GM04504 (cell line): ENCODE data around the gene PBRM1.
"Not testable (repeated sequence)": the region's sequence is repeated elsewhere in the genome, so short reads cannot be mapped to it uniquely, and the experiment has no call there.

Source experiments
- DNase-seq: peaks from one replicate; pipeline ENCODE4 v3.0.0-alpha.2; 2012; ENCODE audit warnings: low read depth

PBRM1 gene

DNA sequence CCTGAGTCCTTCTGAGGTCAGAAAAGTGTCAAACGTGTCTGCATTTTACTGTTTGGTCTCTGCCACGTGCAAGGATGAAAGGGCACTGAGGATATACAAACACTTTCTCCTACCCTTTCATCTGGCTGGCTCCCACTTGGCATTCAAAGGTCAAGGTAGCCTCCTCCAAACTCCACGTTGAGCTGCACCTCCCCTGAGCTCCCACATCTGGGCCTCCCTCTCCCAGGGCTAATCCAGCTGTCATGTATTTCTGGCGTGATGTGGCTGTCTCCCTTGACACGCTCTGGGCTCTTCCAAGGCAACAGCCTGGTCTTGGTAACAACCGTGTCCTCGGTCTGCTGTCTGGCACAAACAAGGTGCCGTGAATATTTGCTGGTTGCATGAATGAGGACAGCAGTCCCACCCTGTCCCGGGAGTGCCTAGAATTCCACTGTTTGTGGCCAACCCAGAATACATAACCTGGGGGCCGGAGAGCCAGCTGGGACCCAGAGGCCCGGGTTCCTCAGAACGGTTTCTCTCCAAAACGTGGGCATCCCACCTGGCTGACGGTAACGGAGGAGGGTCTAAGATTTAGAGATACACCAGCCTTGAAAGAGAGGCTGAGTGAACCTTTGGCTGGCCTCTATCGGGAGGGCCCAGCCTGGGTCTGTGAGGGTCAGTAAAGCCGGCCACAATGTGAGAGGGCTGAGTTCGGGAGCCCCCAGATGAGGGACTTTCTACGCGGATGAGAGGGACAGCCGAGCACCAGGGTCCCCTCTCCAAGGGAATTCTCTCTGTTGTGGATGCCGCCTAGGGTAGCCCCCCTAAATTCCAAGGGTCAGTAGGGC lies 19.1 kb upstream of the PBRM1 start:
- DNase-seq = no peak

DNA sequence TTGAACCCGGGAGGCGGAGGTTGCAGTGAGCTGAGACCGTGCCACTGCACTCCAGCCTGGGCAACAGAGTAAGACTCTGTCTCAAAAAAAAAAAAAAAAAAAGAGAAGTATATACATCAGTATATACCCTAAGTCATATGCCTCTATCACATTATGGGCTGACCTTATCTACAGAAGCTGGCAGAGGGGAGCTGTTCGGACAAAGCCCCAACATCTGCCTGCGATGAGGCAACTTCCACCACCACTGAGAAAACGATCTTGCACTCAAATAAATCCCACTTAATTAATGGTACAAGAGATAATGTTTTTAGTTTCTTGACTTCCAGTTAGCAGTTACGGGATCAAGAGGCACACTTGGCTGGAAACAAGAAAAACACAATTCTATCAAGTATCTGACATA lies 17.6 kb upstream of the PBRM1 start:
- no peak for DNase-seq

DNA sequence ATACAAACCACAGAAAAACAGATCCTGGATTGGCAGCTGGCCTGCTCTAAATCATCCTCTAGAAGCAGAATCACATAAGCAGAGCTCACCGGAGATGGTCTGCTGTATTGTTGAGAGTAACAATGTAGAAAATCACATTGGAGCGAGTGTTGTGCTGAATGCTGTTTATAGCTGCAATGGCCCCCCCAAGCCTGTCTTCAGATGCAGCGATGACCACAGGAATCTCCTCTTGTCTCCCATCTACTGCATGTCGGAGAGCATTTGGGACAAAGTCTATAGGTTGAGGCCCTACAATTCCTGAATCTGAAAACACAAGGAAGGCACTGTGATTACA lies 11.9 kb upstream of the PBRM1 start:
- DNase-seq = no peak

DNA sequence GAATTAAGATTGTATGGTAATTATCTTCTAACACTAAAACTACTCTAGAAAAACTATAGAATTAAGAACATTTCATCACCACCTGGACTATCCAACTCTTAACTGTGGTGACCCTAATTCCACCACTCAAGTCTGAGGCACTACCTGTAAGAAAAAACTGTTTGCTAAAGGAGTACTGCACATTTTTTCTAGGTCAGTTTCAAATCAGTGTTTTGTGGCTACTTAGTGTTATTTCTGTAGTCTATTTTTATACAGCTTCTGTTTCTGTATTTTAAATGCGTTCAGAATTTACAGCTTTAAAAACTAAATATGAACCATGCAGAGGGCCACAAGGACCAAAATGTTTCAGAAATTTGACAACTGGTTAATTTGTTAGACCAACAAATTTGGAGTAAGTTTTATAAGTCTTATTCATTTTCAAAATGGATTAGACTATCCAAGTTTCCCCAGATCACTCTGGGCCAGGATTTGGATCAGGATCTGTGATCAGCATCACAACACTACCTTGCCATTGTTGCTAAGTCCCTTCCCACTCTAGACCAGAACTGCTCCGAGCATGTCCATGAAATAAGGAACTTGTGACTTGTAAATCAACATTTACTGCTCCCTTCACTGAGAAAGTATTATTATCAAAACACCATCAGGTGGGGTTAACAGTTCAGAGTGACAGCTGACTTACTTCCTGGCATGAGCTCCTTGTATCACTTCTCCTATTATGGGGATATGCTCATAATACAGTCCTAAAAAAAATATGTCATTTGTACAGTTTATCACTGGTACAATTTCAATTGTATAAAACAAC lies 11.3 kb upstream of the PBRM1 start:
- no peak for DNase-seq

- DNase-seq = no peak
Measured at GRCh38 chr3:52695798-52696671, 10.3 kb upstream of the PBRM1 start.

- no peak for DNase-seq
Measured at GRCh38 chr3:52694528-52695189, 8.9 kb upstream of the PBRM1 start.

- DNase-seq = no peak
Measured at GRCh38 chr3:52693071-52693470, 7.4 kb upstream of the PBRM1 start.

GRCh38 chr3:52690560-52690959 lies 4.8 kb upstream of the PBRM1 start:
- no peak for DNase-seq

DNA sequence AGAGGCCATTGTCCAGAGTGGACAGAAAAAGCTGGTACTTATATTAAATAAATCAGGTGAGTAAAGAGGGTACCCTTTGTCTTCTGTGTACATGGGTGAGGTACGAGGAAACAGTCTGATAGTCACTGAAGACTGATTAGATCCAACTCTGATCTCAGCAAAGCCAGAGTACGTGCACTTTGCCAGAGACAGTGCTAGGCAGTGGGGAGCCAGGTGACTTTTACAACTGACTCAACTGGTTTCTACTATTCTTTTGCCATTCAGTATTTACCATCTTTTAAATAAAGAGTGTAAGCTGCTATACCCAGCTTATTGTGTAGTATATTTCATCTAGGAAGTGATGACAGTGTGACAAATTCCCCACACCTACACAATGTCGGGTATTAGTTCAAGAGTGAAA lies 3.4 kb upstream of the PBRM1 start:
- DNase-seq = no peak

DNA sequence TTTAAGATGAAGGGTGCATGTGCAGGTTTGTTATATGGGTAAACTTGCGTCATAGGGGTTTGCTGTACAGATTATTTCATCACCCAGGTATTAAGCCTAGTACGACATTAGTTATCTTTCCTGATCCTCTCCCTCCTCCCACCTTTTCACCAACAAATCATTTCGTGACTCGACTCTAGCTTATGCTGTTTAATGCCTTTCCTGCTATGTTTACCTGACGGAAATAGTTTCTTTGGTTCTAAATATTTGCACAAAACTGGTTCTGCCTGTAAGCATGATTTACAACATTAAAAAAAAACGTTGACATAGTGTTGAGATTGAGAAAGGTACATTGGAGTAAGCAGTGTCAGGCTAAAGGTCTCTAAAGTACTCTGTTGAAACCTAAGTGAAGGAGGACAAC lies 2.6 kb upstream of the PBRM1 start:
- DNase-seq = no peak

GRCh38 chr3:52685285-52685708 lies 416 bp downstream of the PBRM1 start:
- DNase-seq = peak; percentile 54

- DNase-seq = no peak
Measured at GRCh38 chr3:52684184-52684583, 1.5 kb downstream of the PBRM1 start.

- no peak for DNase-seq
Measured at GRCh38 chr3:52683611-52684010, 2.1 kb downstream of the PBRM1 start.

DNA sequence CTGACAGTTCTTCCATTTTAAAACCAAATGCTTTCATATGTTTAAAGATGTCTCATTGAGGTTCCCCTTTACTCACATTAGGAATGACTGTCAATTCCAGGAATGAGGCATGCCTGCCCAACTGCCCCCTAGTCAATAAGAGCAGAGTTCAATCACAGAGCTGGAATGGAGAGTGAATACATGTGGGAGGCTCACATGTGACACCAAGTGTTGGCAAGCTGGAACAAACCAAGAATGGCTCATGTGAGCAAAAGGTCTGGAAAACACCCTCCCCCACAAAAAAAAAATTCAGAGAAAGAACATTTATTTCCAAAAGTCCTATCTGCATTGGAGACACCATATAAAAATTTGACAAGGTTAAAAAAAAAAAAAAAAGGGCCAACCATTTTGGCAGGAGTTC lies 3.7 kb downstream of the PBRM1 start:
- DNase-seq = peak; percentile 49

- no peak for DNase-seq
Measured at GRCh38 chr3:52681596-52681995, 4.1 kb downstream of the PBRM1 start.

- DNase-seq = no peak
Measured at GRCh38 chr3:52679811-52680210, 5.9 kb downstream of the PBRM1 start.

- DNase-seq = no peak
Measured at GRCh38 chr3:52679199-52679538, 6.5 kb downstream of the PBRM1 start.

DNA sequence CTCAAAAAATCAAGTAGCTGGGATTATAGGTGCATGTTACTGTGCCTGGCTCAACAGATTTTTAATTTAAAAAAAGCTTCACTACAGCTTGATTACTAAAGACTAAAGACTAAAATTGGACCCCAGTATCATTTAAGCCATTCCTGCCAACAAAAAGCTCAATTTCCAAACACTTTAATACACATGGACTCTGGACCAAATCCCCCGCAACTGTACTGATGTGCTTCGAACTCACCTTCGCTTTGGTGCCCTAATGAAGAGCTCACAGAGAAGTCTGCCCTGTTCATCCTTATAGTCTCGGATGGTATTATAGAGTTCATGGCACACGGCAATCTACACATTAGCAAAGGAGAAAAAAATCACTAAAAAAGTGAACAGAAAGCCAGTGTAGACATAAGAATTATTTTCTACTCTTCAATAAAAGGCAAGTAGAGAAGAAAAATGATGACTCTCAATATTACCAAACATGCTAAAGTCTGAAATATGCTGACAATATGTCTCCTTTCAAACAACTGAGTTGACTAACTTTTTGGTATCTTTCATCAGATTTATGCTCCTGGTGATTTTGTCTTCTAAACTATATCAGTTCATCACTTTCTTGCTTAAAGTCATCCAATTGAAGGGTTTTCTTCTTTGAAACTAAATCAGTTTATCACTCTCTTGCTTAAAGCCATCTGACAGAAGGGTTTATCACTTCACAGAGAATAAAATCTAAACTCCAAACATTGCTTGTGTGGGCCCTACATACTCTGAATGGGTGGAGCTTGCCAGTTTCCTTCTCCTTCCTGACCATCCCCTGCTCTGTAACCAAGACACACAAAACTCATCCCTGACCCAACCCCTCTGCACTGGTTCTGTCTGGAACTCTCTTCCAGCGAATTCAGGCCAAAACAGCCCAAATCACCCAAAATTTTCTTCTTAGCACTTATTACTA lies 7.2 kb downstream of the PBRM1 start:
- no peak for DNase-seq

GRCh38 chr3:52676201-52676600 lies 9.5 kb downstream of the PBRM1 start:
- DNase-seq = not testable (repeated sequence)

DNA sequence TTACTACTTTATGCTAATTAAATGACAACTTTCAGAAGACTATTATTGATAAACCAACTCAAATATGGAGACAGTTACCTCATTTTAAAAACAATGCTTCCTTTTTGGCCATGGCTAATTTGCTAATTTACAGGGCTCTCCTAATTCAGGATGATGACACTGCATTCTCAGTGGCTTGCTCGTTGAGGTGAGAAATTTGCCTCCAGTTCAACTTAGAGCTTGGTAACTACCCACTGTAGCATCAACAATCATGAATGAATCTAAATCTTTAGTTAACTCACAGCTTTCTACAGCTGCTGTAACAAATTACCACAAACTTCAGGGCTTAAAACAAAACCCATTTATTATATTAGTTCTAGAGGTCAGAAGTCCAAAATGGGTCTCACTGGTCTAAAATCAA lies 14.0 kb downstream of the PBRM1 start:
- no peak for DNase-seq
